Fibroblast of skin of right quadriceps (primary cell): ENCODE data around the gene TIMELESS.
"Not testable (repeated sequence)": the region's sequence is repeated elsewhere in the genome, so short reads cannot be mapped to it uniquely, and the experiment has no call there.

Experiments
- DNase-seq: peaks from one replicate; pipeline ENCODE4 v3.0.0-alpha.2; 2013

Gene TIMELESS, protein sequence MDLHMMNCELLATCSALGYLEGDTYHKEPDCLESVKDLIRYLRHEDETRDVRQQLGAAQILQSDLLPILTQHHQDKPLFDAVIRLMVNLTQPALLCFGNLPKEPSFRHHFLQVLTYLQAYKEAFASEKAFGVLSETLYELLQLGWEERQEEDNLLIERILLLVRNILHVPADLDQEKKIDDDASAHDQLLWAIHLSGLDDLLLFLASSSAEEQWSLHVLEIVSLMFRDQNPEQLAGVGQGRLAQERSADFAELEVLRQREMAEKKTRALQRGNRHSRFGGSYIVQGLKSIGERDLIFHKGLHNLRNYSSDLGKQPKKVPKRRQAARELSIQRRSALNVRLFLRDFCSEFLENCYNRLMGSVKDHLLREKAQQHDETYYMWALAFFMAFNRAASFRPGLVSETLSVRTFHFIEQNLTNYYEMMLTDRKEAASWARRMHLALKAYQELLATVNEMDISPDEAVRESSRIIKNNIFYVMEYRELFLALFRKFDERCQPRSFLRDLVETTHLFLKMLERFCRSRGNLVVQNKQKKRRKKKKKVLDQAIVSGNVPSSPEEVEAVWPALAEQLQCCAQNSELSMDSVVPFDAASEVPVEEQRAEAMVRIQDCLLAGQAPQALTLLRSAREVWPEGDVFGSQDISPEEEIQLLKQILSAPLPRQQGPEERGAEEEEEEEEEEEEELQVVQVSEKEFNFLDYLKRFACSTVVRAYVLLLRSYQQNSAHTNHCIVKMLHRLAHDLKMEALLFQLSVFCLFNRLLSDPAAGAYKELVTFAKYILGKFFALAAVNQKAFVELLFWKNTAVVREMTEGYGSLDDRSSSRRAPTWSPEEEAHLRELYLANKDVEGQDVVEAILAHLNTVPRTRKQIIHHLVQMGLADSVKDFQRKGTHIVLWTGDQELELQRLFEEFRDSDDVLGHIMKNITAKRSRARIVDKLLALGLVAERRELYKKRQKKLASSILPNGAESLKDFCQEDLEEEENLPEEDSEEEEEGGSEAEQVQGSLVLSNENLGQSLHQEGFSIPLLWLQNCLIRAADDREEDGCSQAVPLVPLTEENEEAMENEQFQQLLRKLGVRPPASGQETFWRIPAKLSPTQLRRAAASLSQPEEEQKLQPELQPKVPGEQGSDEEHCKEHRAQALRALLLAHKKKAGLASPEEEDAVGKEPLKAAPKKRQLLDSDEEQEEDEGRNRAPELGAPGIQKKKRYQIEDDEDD

DNA sequence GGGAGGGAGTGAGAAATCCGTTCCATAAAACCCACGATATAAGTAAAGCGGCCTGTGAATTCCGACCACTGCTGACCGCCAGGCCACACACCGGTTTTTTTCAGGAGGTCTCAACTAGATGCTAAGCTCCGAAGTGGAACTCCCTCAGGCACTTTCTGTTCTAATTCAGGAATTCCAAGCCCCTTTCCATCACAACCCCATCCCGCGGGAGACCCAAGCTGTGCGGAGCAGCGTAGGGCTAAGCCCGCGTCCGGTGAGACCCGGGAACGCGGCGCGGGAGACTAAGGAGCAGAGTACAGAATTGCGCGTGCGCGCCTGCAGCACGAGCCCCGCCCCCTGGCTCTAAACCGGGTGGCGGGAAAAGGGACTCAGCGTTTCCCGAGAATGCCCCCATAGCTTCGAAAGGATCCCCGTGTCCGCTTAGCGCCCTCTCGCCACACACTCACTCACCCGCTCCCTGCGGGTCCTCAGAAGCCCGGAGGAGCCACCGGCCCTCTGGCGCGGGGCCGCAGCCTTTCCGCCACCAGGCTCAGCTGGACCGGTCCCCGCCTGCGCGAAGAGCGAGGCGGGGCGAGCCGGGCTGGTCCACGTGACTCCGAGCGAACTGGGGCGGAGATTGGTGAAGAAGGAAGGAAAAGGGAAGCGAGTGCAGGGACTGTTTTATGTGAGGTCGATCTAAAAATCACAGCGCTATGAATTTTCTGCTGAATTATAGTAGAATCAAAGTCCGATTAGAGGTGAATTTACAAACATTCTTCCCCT is at the start of gene TIMELESS:
Gene TIMELESS (minus strand): TSS at position 567 of the 762 bp plus-strand sequence. CDS start 15,256 bp downstream, outside the sequence.
- DNase-seq, result peak; percentile 86

DNA sequence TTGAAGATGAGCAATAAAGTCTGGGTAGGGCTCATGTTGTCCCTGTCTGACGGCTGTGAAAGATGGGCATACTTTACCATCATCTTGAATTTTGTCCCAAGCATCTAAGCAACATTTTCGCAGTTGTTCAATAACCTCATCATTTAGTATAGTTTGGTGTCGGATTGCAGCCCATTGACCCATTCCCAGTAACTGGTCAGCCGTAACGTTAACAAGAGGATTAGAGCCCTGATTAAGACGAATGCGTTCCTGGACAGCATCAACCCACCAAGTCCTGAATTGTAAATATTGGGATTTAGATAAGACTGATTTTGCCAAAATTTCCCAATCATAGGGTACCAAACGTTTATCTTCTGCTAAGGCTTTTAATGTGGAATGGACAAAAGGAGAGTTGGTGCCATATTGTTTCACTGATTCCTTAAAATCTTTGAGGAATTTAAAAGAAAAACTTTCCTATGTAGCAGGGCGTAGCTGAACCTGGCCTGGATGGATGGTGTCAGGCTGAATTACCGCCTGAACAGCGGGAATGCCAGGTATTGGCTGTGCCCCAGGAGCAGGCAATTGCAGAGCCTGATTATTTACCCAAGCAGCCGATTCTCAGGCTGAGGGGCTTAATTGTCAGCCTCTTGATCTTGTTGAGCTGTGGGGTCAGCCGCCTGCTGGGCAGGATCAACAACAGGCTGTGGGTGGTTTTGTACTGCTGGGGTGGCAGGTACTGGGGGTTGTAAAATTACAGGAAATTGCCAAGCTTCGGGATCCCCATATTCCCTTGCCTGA is 49.1 kb upstream of the TIMELESS start:
- DNase-seq, result not testable (repeated sequence)

DNA sequence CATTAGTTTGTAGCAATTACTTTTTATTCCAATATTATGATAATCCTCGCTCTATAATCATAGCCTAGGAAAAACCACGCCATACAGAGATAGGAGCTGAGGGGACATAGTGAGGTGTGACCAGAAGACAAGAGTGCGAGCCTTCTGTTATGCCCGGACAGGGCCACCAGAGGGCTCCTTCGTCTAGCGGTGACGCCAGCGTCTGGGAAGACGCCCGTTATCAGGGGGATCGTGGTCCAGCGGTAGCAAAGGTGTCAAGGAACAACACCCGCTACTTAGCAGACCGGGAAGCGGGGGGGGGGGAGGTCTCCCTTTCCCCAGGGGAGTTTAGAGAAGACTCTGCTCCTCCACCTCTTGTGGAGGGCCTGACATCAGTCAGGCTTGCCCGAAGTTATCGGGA is 47.5 kb upstream of the TIMELESS start:
- not testable (repeated sequence) for DNase-seq

DNA sequence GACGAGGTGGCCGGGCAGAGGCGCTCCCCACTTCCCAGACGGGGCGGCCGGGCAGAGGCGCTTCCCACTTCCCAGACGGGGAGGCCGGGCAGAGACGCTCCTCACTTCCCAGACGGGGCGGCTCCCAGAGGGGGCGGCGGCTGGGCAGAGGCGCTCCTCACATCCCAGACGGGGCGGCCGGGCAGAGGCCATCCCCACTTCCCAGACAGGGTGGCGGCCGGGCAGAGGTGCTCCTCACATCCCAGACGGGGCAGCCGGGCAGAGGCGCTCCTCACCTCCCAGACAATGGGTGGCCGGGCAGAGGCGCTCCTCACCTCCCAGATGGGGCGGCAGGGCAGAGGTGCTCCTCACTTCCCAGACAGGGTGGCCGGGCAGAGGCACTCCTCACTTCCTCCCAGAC is 45.3 kb upstream of the TIMELESS start:
- DNase-seq, result not testable (repeated sequence)

DNA sequence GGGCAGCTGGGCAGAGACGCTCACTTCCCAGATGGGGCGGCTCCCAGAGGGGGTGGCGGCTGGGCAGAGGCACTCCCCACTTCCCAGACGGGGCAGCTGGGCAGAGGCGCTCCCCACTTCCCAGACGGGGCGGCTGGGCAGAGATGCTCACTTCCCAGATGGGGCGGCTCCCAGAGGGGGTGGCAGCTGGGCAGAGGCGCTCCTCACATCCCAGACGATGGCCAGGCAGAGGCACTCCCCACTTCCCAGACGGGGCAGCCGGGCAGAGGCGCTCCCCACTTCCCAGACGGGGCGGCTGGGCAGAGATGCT is 44.8 kb upstream of the TIMELESS start:
- DNase-seq, result not testable (repeated sequence)

DNA sequence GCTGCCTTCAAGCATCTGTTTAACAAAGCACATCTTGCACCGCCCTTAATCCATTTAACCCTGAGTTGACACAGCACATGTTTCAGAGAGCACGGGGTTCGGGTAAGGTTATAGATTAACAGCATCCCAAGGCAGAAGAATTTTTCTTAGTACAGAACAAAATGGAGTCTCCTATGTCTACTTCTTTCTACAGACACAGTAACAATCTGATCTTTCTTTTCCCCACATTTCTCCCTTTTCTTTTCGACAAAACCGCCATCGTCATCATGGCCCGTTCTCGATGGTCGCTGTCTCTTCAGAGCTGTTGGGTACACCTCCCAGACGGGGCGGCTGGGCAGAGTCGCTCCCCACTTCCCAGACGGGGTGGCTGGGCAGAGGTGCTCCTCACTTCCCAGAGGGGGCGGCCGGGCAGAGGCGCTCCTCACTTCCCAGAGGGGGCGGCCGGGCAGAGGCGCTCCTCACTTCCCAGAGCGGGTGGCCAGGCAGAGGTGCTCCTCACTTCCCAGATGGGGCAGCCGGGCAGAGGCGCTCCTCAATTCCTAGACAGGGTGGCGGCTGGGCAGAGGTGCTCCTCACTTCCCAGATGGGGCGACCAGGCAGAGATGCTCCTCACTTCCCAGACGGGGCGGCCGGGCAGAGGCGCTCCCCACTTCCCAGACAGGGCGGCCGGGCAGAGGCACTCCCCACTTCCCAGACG is 44.3 kb upstream of the TIMELESS start:
- DNase-seq, result not testable (repeated sequence)

DNA sequence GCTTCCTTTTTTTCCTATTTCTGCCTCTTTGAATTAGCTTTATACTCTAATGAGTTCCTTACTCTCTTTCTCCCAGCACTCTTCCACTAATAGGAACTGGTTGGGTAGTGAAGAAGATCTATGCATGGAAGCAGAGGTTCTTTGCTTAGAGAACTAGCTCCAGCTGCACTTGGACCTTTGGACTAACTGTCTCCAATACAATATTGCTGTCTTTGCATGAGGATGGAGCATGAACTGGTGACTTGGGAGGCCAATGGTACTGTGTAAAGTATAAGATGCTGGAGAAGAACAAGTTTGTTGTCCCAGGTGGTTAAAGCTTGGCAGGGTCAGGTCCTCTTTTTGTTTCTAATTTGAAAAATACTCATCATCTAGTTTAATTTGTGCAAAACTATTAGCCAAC is 41.1 kb upstream of the TIMELESS start:
- DNase-seq, result no peak

DNA sequence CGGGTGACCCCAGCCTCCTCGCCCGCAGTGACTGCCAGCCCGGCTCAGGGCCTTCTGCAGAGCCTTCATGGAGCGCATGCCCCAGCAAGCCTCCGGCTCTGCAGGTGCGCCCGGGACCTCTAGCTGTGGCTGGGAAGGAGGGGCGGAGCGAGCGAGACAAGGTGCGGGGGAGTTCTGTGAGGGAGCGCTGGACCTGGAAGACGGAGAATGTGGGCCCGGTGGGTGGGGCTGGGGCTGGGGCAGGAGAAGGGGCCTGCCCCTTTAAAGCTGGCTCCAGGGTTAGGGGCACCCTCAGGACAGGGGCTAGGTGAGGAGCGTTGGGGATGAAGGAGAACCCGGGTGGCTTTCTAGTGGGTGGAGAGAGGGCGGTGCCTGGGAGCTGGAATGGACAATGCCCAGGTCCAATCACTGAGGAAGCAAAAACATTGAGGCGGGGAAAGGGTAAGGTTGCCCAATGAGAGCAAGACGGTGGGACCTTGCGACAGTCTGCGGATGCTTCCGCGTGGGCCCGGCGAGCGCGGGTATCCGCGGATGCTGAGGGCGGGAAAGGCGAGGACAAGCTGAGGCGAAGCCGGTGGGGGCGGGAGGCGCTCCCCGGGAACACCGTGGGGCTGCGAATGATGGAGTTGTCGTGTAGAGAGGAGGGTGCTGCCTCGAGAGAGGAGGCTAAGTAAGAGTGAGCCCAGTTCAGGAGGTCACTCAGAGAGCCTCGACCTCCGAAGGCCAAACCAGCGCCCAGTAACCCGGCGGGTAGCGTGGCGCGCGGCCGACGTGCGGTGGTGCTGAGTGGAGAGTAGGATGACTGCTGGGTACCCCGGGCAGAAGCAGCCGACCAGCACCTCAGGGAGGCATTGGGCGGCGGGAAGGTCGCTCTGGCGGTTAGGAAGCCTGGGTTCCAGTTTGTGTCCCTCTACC is 39.1 kb upstream of the TIMELESS start, which contains the start of gene GLS2:
Gene GLS2 (minus strand): TSS at position 121 of the 915 bp plus-strand sequence. CDS start 43 bp downstream, at position 78.
- peak; percentile 72 for DNase-seq

DNA sequence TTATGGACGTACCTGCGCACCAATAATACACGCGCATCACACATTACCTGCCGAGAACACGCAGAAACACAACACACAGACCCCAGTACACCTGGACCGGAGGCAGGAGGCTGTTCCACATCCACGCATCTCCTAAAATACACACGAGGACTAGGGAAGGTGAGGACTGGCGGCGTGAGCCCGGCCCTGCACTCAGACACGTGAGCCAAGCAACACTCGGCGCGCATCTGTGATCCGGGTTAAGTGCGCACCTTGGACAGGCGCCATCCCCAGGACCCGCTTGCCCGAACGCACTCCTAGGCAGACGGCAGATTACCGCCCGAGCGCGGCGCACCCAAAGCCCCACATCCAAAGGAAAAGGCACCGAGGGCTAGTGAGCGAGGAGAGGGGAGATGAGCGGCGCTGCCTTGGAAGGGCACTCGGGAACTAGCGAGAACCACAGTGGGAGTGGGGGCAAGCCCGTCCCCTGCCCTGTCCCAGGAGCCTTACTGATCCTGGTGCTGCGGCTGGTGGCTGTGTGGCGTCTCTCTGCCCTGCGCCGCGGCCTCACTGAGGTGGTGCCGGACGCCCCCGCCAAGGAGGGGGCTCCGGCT is 38.3 kb upstream of the TIMELESS start:
- no peak for DNase-seq

DNA sequence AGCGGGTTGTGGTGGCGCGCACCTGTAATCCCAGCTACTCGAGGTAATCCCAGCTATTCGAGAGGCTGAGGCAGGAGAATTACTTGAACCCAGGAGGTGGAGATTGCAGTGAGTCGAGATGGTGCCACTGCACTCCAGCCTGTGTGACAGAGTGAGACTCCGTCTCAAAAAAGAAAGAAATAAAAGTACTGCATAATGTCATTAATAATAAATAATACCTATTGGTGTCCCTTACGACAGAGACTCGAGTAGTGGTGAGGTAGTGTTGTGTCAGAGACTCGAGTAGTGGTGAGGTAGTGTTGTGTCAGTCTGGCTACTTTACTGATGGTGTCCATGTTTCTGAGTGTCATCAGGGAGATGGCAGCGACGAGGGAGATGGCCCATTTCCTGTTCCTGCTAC is 37.5 kb upstream of the TIMELESS start:
- DNase-seq, result no peak

DNA sequence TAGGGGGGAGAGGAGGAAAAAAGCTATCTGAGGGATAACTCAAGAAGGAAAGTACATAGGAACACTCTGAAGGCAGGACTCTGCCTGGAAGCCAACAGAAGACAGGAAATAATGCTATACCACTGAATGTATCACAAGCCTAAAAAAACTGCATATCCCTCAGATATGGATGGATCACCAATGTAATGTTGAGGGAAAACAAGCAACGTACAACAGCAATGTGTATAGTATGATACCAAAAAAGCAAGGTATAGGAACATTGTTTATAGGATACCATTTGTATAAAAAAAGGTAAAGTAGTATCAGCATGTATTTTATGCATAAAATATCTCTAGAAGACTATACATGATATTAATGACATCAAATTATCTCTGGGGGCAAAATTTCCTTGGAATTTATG is 35.3 kb upstream of the TIMELESS start:
- DNase-seq, result no peak

DNA sequence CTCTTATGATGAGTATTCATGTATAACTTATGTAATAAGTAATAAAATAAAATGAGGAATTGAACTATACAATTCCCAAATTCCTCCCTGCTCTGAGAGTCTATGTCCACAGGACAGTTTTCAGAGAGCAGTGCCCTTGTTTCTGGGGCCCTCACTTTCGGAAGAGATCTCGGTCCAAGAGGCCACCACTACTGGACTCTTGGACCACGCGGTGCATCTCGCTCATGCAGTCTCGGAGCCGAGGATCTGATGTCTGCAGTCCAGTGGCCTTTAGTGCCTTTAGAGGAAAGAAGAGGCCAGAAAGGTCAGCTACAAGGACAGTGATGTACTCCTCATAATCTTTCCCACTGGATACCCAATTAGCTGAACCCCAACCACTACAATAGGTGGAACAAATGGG is 30.4 kb upstream of the TIMELESS start:
- DNase-seq, result no peak

DNA sequence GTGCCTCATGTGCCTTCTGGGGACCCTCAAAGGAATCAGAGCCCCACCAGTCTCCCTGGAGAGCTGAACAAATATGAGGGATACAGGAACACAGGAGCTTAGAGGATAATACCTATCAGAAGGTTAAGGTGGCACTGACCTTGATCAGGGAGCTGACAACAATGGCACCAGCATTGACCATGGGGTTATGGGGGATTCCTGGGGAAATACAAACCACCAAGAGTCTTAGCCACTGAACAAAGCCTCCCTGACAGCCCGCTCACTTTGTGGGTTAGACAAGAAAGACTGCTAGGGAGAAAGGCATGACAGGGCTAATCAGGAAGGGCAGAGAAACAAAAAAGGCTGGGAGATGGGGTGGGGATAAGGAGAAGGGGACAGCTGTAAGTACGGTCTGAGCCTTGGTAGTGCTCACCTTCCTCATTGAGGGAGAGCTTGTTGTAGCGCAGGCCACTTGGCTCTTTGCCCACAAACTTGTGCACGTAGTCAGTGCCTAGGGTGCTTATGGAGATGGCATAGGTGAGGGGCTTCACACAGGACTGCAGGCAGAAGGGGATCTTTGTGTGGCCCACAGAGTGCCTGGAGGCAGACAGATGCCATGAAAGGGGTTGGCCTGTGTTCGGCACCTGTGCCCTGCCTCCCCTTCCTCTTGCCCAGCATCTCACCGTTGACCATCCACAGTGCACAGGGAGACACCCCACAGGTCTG is 28.4 kb upstream of the TIMELESS start:
- DNase-seq, result no peak

DNA sequence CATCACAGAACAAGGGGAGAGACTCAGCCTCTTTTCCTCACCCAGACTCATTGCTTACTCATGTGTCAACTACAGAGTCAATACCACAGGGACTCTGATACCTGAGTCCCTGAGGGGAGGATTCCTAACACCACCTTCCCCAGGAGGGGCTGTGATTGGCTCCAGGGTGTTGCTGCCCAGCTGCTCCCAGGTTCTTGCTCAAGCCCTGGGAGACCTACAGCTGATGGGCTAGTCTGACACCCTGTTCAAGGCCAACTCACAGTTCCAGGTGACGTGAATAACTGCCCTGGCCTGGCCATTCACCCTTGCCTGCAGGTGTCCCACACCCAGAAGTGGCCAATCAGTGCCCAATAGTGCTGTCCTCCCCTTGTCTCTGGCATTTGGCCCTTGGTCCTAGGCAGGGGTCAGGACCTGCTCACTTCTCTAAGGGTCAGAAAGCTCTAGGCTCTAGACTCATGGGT is 27.8 kb upstream of the TIMELESS start:
- no peak for DNase-seq

DNA sequence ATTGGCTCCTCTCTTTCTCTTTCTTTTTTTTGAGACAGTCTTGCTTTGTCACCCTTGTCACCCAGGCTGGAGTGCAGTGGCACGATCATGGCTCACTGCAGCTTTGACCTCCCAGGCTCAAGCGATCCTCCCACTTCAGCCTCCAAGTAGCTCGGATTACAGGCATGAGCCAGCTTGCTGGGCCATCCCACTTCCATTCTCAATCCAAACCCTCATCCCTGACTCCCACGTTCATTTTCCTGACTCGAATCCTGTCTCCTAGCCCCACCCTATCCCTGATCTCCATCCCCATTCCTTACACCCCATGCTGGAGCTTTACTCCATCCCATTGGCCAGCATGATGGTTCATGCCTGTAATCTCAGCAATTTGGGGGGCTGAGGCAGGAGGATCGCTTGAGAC is 26.9 kb upstream of the TIMELESS start:
- DNase-seq, result no peak

DNA sequence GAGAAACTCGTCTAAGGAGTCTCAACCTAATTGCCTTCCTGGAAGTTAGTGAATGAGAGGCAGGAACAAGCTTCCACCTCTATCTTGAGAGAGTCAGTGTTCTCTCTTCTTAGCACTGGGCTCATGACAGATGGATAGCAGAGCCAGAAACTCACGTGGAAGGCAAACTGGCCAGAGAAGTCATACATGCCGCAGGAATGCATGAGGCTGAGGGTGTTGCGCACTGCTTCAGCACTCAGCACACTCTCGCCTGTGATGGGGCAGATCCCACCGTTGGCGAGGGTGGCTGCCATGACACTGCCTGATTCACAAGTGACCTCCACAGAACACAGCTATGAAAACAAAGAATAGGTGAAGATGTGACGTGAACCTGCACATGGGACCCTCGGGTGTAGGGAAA is 25.2 kb upstream of the TIMELESS start:
- no peak for DNase-seq

DNA sequence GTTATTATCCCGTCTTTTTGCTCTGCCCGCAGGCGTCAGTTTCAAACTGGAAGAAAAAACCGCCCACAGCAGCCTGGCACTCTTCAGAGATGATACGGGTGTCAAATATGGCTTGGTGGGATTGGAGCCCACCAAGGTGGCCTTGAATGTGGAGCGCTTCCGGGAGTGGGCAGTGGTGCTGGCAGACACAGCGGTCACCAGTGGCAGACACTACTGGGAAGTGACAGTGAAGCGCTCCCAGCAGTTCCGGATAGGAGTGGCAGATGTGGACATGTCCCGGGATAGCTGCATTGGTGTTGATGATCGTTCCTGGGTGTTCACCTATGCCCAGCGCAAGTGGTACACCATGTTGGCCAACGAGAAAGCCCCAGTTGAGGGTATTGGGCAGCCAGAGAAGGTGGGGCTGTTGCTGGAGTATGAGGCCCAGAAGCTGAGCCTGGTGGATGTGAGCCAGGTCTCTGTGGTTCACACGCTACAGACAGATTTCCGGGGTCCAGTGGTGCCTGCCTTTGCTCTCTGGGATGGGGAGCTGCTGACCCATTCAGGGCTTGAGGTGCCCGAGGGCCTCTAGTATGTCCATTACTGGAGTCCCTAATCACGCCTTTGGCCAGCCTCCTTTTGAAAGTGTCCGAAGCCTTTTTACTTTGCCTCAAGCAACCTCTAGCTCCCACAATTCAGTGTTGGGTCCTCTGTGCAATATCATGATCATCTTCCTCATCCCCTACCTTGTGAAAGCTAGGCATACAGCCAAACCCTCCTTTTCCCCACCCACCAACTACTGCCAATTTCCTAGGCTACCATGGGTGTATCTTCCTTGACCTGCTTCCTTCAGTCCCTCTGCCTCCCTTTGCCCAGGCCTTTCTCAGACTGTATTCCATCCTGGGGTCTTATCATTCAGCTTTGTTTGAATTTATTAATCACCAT is 20.0 kb upstream of the TIMELESS start:
- DNase-seq, result no peak
